CD4-positive, alpha-beta T cell treated with Interleukin-17A for 1 hour (primary cell): ENCODE results near the gene RANGAP1.

Source experiments
- DNase-seq: peaks from one replicate; pipeline ENCODE4 v3.0.0-alpha.2; 2020

Gene RANGAP1

DNA sequence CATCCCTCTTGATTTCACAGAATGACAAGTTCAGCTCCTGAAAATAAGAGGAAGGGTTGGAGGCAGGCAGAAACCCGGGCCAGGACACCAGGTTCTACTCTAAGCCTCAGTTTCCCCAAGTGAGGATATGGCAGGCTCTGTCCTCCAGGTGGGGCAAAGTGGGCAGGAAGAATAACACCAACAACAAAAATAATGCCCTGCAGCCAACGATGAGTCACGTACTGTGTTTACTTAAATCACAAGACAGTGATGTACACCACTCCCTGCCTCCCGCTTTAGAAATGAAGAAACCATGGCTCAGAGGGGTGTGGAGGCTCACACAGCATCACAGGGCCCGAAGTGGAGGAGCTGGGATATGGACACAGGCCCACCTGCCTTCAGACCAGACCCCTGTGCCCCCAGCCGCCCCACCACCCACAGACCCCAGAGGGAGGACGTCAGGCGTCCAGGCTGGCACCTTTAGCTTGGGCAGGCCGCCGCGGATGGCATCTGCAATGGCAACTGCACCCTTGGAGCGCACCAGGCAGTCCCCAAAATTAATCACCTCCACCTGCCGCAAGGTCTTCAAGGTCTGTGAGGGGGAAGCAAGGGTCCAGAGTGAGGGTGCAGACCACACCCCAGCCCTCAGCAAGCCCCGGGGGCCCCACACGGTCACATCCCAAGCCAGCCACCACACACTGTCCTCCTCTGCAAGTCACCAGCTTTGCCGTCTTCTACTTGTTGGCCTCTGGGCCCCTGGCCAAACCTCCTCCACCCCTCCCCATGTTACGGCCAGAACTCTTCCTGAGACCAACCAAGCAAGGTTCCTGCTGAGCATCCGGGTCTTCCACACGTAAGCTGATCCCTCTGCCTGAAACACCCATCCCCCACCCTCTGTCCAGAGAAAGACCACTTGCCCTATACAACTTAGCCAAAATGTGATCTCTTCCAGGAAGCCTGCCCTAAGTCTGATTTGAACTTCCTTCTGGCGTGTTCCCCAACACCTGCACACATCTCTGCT is 29.4 kb downstream of the RANGAP1 start:
- no peak for DNase-seq

DNA sequence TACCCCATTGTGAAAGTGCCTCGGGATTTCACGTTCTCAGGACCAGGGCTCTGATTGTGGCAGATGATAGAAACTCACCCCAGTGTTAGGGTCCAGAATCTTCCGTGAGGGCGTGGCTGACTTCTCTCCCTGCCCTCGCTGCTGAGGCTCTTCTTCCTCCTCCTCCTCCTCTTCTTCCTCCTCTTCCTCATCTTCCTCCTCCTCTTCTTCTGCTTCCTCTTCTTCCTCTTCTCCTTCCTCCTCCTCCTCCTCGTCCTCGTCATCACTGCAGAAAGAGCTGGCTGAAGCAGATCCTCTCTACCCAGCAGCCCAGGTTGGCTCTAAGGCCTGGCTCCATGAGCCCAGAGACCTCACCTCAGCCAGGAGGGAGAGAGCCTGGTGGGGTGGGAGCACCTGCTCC is 31.8 kb downstream of the RANGAP1 start:
- DNase-seq, result no peak

DNA sequence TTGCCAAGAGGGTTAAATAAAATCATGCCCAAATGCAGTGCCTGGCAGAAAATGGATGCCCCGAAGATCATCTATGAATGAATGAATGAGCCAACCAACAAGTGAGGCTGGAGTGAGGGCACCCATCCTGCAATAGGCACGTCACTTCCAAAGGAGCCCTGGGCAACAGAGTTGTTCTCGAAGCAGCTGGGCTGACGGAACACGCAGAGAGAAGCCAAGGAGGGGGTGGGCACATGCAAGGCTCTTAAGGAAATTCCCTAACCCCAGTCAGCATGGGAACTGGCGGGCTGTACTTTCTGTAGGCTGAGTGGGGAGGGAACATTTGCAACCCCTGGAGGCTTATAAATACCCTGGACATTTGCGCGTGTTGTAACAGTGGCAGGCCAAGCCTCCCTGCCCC is 33.6 kb downstream of the RANGAP1 start:
- DNase-seq, result no peak

DNA sequence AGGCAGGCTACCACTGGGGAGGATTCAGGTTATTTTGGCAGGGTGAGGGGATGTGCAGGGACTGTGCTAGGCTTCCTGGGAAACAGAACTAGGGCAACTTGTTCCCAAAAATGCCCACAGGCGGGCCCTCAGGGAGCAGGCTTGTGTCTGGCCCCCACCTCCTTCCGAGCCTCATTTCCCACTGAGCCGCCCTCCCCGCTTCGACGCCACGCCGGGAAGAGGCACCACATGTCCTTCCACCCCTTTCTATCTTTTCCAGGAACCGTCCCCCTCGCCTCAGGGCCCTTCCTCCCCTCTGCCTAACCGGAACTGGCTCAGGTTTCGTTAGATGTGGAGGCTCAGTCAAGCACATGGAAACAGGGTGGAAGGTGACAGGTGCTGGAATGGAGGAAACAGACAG is 35.9 kb downstream of the RANGAP1 start:
- no peak for DNase-seq

DNA sequence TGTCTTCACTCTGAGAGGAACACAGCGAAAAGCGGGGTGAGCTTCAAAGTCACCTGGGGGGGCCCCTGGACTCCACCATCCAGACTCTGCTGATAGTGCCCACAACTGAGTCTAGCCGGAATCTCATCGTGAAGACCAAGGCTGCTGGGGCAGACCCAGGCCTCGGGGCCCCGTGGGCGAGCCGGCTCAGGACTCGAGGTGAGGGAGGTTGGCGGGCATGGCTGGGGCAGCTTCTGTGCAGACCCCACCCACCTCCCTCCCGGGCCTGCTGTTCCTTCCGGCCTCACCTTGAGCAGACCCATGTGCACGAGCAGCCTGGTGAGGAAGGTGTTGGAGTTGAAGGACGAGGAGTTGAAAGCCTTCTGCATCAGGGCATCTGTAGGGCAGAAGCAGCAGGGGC is 36.5 kb downstream of the RANGAP1 start:
- DNase-seq, result no peak

DNA sequence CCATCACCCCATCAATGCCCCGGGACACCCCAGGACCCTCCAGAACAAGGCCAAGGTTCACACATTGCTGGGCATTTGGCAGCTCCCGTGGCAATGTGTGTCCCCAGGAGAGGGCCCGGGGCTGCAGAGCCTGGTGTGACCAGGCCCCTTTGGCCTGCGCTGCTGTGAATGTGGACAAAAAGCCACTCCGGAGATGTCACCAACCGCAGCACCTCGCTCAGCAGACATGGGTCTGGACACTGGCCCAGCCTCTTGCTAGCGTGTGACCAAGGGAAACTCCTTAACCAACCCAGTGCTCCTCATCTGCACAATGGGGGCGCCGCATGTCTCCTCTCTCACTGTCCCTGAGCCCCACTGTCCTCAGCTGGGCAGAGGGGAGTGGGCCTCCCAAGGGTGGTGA is 37.2 kb downstream of the RANGAP1 start:
- no peak for DNase-seq

DNA sequence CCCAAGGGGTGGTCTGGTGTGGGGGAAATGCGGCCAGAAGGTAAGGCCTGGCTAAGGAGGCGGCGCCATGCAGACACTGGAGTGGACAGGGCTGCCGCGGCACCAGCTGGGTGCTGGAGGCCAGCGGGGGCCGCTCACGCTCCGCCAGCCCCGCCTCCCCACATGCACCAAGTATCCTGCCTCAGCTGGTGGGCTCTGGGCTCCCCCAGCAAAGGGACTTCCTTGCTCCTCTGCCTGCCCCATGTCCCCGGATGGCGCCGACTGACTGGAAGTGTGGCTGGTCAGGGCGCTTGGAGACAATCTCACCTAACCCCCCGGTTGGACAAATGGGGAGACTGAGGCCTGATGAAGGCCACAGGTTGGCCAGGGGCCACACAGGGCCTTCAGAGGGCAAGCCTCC is 37.7 kb downstream of the RANGAP1 start:
- DNase-seq, result no peak

DNA sequence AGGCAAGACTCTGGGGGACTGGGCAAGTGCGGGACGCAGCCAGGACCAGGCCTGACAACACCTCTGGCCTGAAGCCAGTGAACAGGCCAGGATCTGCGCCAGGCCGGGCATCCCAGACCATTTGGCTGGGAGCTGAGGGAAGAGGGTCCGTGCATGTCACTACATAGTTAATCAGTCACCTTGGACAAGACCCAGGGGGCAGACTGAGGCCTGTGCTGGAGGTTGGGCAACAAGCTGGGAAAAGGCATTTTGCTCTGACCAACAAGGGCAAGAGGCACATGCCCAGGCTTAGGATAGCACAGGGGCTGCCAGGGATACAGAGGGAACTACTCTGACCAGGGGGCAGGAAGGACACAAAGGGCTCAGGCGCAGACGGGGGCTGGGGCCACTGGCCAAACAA is 38.3 kb downstream of the RANGAP1 start:
- DNase-seq, result no peak

DNA sequence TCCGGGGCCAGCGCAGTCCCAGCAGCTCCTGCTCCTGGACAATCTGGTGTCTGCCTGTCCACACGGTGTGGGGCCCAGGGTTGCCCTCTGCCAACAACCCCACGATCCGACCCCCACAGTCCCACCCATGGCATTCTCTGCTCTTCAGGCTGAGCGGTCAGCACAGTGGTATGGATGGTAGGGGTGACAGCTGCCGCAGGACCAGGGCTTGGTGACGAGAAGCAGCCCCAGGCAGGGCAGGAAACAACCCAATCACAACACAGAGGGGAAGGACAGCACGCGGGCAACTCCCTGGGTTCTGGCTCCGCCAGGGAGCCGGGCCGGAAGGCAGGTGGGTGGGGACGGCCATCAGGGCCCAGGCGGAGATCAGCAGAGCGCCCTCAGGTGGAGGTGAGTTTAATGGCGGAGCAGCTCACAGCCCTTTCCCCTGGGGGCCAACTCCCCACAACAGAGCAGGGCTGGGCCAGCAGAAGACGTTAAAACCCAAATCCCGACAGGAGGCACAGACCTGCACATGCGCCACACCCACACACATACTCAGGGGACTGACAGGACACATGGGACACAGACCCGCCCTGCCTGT is 40.0 kb downstream of the RANGAP1 start:
- DNase-seq, result no peak

DNA sequence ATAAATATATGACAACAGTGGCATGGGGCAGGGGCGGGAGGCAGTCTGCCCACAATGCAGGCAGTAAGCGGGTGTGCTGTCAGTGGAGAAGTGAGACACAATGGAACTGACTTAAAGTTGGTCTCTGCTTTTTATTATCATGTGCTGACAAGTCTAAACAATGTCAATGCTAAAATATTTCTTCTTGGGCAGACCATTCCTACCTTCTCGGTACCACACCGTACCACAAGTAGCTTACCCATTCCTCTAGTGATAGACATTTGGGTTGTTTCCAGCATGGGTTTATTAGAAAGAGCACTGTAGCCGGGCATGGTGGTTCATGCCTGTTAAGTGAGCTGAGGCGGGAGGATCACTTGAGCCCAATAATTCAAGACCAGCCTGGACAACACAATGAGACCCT is 42.6 kb downstream of the RANGAP1 start:
- no peak for DNase-seq

DNA sequence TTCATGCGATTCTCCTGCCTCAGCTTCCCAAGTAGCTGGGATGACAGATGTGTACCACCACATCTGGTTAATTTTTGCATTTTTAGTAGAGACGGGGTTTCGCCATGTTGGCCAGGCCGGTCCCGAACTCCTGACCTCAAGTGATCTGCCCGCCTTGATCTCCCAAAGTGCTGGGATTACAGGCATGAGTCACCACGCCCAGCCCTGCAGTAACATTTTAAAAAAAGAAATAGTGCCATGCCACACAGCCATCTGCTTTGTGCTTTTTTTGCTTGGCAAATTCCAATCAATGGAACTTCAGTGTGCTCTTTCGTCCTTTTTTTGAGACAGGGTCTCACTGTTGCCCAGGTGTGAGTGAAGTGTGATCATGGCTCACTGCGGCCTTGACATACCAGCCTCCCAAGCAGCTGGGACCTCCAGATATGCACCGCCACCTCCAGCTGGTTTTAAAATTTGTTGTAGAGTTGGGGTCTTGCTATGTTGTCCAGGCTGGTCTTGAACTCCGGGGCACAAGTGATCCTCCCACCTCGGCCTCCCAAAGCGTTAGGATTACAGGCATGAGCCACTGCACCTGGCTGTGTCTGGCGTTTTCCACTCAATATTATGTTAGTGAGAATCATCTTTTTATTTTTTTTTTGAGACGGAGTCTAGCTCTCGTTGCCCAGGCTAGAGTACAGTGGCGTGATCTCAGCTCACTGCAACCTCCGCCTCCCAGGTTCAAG is 43.4 kb downstream of the RANGAP1 start:
- DNase-seq, result no peak

DNA sequence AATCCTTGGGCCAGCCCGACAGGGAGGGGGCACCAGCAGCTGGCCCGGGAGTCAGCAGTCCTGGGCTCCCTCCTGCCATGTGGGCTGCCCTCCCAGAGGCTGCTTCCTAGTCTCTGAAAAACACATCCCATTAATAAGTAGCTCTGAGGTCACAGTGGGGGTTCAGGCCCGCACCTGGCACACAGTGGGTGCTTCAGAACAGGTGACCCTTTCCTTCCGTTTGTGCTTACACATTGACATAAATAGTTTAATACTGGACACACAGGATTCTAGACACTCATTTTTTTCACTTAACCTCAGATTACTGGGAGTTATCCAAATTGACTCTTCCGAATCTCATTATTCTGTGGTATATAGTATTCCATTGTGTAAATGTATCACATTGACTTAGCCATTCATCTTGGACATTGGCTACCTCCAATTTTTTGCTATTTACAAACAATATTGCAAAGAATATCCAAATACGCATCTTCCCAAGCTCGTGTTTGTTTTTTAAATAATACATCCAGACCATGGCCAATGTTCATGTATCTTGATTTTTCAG is 44.8 kb downstream of the RANGAP1 start:
- no peak for DNase-seq

DNA sequence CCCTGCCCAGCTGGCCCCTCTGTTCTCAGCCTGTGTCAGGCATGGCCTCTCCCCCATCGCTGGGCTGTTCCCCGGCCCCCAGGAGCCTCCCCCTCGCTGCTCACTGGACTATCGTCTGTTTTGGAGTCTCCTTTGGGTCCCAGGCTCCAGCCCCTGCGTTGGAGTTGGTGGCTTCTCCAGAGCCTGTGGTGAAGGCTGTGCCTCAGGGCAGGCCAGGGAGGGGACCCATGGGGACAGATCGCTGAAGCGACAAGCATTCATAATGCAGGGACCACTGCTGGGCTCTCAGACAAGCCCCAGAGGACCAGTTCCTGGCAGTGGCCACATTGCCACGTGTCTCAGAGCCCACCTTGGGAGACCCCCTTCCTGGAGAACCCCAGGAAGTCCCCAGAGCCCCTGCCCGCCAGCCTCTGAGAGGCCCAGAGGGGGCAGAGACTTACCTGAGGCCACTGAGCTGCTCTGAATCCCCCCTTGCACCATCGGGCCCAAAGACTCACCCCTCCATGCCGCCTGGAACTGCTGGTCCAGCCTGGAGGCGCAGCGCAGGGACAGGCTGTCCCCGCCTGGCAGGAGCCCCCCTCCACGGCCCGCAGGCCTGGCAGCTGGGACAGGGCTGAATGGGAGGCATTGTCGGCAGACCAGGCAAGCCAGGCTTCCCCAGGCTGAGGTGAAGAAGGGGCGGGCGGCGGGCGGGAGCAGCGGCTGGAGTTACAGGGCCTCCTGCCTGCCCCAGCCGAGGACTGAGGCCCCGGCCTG is 45.4 kb downstream of the RANGAP1 start, which contains the start of gene CHADL:
CHADL (minus strand) TSS at position 555 of the 756 bp plus-strand sequence; CDS start at position 505, 50 bp downstream.
- no peak for DNase-seq

DNA sequence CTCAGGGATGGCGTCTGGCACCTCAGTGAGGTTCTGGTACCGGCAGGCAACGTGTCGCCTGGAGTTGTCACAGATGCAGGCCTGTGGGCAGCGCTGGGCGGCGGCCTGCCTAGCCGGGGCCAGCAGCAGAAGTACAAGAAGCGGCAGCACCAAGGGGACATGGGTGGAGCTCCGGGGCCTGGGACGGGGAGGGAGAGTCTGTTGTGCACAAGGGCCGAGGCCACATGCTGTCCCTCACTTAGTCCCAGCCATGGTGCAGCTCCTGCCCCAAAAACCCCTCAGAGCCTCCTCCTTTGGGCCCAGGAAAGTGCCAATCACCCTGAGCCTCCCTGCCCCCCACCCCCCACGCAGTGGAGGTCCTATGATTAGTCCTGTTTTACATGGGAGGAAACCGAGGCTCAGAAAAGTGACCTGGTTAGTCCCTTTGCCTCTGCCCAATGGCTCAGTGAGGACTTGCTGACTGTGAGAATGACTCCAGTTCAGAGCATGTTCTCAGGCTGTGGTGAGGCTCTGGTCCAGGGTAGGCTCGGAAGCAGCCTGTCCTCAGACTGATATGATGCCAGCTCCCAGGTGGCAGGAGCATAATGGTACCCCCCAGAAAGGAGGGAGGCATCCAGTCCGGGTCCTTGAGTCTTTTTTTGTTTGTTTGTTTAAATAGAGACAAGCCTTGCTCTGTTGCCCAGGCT is 46.4 kb downstream of the RANGAP1 start:
- DNase-seq, result no peak

DNA sequence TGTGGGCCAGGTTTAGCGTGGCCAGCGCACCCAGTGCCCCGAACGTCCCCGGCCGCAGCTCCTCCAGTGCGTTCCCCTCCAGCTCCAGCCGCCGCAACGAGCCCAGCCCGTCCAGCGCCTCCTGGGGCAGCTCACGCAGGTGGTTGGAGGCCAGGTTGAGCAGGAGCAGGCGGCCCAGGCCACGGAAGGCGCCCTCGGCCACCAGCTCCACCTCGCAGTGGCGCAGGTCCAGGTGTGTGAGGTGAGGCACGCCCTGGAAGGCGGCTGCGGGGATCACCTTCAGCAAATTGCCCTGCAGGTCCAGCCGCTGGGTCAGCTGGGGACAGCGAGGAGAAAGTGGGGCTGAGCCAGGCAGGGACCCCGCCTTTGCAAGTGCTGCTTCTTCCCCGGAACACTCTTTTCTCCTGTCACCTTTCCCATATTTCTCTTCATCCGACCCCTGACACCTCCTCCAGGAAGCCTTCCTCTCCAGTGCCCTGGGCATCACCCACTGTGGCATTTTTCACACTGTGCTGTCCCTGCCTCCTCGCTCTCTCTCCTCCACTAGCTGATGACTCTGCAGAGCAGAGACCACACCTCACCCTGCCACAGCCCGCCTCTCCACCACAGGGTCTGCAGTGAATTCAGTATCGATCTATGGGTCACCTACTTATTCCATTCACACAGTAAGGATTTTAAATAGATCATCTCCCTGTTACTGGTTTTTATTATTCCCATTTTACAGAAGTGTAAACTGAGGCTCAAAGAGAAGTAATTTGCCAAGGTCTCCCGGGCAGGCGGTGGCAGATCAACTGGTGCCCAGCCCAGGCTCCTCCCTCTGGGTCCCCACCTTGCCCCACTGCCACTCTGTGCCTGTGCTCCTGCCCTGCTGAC is 47.2 kb downstream of the RANGAP1 start:
- DNase-seq, result no peak

DNA sequence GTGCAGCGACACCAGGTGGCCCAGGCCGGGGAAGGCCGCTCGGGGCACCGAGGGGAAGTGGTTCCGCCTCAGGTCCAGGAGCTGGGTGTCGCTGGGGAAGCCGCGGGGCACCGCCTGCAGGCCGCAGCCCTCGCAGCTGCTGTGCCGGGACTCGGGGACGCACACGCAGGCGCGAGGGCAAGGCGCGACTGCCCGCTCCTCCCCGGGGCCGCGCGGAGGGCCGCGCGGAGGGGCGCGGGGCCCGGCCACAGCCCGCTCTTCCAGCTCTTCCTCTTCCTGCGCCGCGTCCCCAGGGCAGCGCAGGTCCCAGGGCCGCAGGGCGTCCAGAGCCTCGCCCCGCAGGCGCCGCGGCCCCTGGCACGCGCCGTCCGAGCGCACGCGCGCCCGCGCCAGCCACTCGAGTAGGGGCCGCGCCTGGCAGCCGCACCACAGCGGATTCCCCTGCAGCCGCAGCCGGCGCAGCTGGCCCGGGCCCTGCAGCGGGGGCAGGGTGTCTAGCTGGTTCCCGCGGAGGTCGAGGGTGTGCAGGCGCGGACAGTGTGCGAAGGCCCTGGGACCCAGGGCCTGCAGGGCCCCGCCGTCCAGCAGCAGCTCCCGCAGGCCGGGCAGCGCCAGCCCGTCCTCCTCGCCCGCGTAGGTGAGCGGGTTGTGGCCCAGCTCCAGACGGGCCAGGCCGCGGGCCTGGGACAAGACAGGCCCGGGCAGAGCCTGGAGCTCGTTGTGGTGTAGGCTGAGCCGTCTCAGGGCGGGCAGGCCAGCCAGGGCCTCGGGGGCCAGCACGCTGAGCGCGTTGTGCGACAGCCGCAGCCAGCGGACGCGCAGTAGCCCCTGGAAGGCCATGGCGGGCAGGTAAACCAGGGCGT is 48.0 kb downstream of the RANGAP1 start:
- peak; percentile 84 for DNase-seq

DNA sequence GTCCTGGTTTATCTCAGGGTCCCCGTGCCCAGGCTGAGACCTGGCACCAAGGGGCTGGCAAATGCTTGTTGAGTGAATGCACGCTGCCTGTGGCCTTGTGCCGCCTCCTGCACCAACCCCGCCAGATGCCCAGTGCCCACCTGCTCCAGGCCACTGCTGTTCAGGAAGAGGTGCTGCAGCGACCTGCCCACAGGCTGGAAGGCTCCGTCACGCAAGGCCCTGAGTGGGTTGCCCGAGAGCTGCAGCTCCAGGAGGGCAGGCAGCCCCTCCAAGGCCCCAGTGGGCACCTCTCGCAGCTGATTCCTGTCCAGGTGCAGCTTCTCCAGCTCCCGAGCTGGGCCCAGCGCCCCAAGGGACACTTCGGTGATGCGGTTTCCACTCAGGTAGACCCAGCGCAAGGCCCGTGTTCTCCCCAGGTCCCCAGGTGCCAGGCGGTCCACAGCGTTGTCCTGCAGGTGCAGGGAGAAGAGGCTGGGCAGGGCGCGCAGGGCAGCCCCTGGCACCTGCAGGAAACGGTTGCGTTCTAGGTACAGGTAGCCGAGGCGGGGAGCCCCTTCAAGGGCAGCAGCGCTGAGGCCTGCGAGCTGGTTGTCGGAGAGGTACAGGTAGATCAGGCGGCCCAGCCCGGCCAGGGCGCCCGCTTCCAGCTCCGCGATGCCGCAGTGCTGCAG is 48.8 kb downstream of the RANGAP1 start:
- no peak for DNase-seq

DNA sequence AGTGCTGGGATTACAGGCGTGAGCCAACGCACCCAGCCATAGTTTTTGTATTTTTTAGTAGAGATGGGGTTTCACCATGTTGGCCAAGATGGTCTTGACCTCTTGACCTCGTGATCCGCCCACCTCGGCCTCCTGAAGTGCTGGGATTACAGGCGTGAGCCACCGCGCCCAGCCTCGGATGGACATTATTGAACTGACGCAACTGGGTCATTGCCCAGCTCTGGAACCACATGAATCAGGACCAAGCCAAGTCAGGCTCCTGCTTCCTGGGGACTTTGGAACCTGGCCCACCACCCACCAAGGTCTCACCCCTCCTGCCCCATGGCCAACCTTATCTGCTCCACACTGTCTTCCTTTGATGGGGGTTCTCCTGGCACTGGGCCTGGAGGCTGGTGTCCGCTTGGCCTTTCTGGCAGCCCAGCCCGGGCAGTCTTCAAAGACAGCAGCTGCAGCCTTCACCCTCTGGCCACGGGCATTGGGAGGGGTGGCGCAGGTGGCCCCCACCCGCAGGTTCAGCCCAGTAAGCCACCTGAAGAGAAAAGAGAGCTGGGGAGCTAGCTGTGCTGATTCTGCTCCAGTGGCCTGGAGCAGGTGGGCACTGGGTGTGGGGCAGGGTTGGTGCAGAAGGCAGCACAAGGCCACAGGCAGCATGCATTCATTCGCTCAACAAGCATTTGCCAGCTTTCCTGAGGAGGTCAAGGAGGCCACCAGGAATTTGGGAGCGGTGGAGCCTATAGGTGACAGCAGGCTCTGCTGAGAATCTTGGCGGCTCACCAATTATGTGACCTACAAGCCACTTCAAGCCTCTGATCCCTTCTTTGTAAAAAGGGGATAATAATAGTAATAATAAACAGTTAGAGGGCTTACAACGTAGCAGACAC is 50.9 kb downstream of the RANGAP1 start:
- no peak for DNase-seq
